UCSD-AML1 (cell line): ENCODE data around the gene PITPNC1.
"Not testable (repeated sequence)": the region's sequence is repeated elsewhere in the genome, so short reads cannot be mapped to it uniquely, and the experiment has no call there.

Experiments
- DNase-seq: peaks from one replicate; lab custom pipeline; 2025; ENCODE audit not compliant: unreplicated experiment; lab: John Stamatoyannopoulos, UW

PITPNC1 gene

GRCh38 chr17:67366193-67367157, 10.6 kb upstream of the PITPNC1 start, which contains the start of gene PSMD12:
Gene PSMD12, minus strand, starts transcription at chr17:67366577. Its CDS starts 58 bp downstream, at chr17:67366519.
- peak; percentile 93 for DNase-seq

- DNase-seq, result no peak
Observed at GRCh38 chr17:67369676-67370075, 7.4 kb upstream of the PITPNC1 start.

GRCh38 chr17:67372751-67373150, 4.3 kb upstream of the PITPNC1 start:
- DNase-seq, result no peak

- DNase-seq, result peak; percentile 76
Observed at GRCh38 chr17:67374329-67375053, 2.6 kb upstream of the PITPNC1 start.

GRCh38 chr17:67375054-67375427, 2.0 kb upstream of the PITPNC1 start:
- no peak for DNase-seq

GRCh38 chr17:67375716-67376115, 1.4 kb upstream of the PITPNC1 start:
- DNase-seq, result no peak

GRCh38 chr17:67376415-67376736, 705 bp upstream of the PITPNC1 start:
- DNase-seq, result no peak

- DNase-seq, result peak; percentile 39
Observed at GRCh38 chr17:67377488-67378453, 690 bp downstream of the PITPNC1 start.

GRCh38 chr17:67378454-67379250, 1.6 kb downstream of the PITPNC1 start:
- DNase-seq, result peak; percentile 72

GRCh38 chr17:67379251-67379630, 2.2 kb downstream of the PITPNC1 start:
- no peak for DNase-seq

- no peak for DNase-seq
Observed at GRCh38 chr17:67381929-67382257, 4.8 kb downstream of the PITPNC1 start.

- no peak for DNase-seq
Observed at GRCh38 chr17:67385122-67385988, 8.3 kb downstream of the PITPNC1 start.

GRCh38 chr17:67386965-67387551, 10.0 kb downstream of the PITPNC1 start:
- peak; percentile 74 for DNase-seq

- not testable (repeated sequence) for DNase-seq
Observed at GRCh38 chr17:67388536-67388935, 11.5 kb downstream of the PITPNC1 start.

GRCh38 chr17:67388986-67389385, 11.9 kb downstream of the PITPNC1 start:
- no peak for DNase-seq

- DNase-seq, result no peak
Observed at GRCh38 chr17:67390006-67390645, 13.0 kb downstream of the PITPNC1 start.

GRCh38 chr17:67390646-67391361, 13.7 kb downstream of the PITPNC1 start:
- DNase-seq, result peak; percentile 37

- DNase-seq, result no peak
Observed at GRCh38 chr17:67392111-67392510, 15.0 kb downstream of the PITPNC1 start.
